HEK293T (cell line): Measurements from ENCODE around the gene TEX51.

ENCODE experiments used
- ARNT ChIP-seq: fragments of 450-650 bp; IDR thresholded peaks from 2 replicates; pipeline ENCODE4 v1.6.1; 2017; ENCODE audit warnings: mild to moderate bottlenecking
- BHLHE40 ChIP-seq: fragments of 450-650 bp; IDR thresholded peaks from 2 replicates; pipeline ENCODE4 v1.6.1; 2016; ENCODE audit warnings: mild to moderate bottlenecking, moderate library complexity, borderline replicate concordance

- no peak for TF ChIP-seq BHLHE40
- no peak for TF ChIP-seq ARNT
Measured at GRCh38 chr2:126883666-126884040, 15.0 kb upstream of the TEX51 start.
